ENCODE results near the gene ZNF428. TPM values are rescaled to one million over a fixed set of nuclear protein-coding genes. Genes with fewer than 3 reads are reported as not detected.
"Not testable (repeated sequence)": the region's sequence is repeated elsewhere in the genome, so short reads cannot be mapped to it uniquely, and the experiment has no call there.

The ZNF428 gene
- total and polyA plus RNA-seq, 8 donors, result 12.0 to 55.0 (median 19.4) TPM

GRCh38 chr19:43658001-43658400, 38.6 kb upstream of the ZNF428 start:
- no peak overlapping the region for H3K27ac ChIP-seq
- ATAC-seq (no peak), FAIRE-seq (no peak), DNase-seq (no peak)
- no peak overlapping the region for H3K4me3 ChIP-seq
- no peaks in the 10 kb centered on the region for H3K36me3 ChIP-seq
- H3K27me3 ChIP-seq, result no peaks in the 10 kb centered on the region
- intact Hi-C loops (cut with DNase I), result loop anchor here in 1 of 3 donors (10.0 kb wide), 1 partner anchor 213 kb away; no protein-coding TSS in a partner anchor
- no peaks in the 10 kb centered on the region for H3K9me3 ChIP-seq
- TF ChIP-seq CTCF (IDR thresholded peaks at IDR 0.05), result no peak
- no peaks in the 10 kb centered on the region for H3K4me1 ChIP-seq
- WGBS, 2 donors, result 83 to 91% methylated on average over 2 of the region's 2 CpGs

GRCh38 chr19:43656436-43656835, 37.0 kb upstream of the ZNF428 start:
- no peak for FAIRE-seq
- H3K36me3 ChIP-seq, result no peaks in the 10 kb centered on the region
- intact Hi-C loops (cut with DNase I), result loop anchor here in 1 of 3 donors (10.0 kb wide), 1 partner anchor 212 kb away; no protein-coding TSS in a partner anchor

GRCh38 chr19:43652546-43652874, 33.1 kb upstream of the ZNF428 start:
- intact Hi-C loops (cut with DNase I), result loop anchor here in 1 of 3 donors (5.0 to 10.0 kb wide), 2 partner anchors 110 to 208 kb away; no protein-coding TSS in a partner anchor
- Histone ChIP-seq H3K27me3 (no peaks in the 10 kb centered on the region), H3K4me3 (peak overlapping the region in 1 of 4 donors; percentile 29), H3K4me1 (peaks cover 0 to 7% (median 6%) of the 10 kb centered on the region in 3 donors), H3K9me3 (no peaks in the 10 kb centered on the region), H3K36me3 (no peaks in the 10 kb centered on the region), H3K27ac (no peak overlapping the region)
- FAIRE-seq, result no peak
- DNase-seq, result no peak
- ATAC-seq, result peak in 1 of 4 donors; percentile 26
- TF ChIP-seq CTCF (IDR thresholded peaks at IDR 0.05), result no peak
- WGBS, 2 donors, result 51 to 55% methylated on average over 5 of the region's 5 CpGs

More at GRCh38 chr19:43656436-43656835, 37.0 kb upstream of the ZNF428 start:
- WGBS, 2 donors, result 82 to 83% methylated on average over 2 to 6 of the region's 6 CpGs
- no peak overlapping the region for H3K4me3 ChIP-seq
- no peak for DNase-seq
- H3K9me3 ChIP-seq, result no peaks in the 10 kb centered on the region
- no peak for TF ChIP-seq CTCF (IDR thresholded peaks at IDR 0.05)
- peaks cover 0 to 4% (median 2%) of the 10 kb centered on the region in 3 donors for H3K4me1 ChIP-seq
- ATAC-seq, result no peak
- no peak overlapping the region for H3K27ac ChIP-seq
- H3K27me3 ChIP-seq, result no peaks in the 10 kb centered on the region

GRCh38 chr19:43651758-43652545, 32.5 kb upstream of the ZNF428 start:
- peaks cover 0 to 7% (median 6%) of the 10 kb centered on the region in 3 donors for H3K4me1 ChIP-seq
- no peaks in the 10 kb centered on the region for H3K9me3 ChIP-seq
- ATAC-seq (peak; percentile 91 to 98 (median 97)), FAIRE-seq (no peak), DNase-seq (peak; percentile 56 to 78 (median 70))
- WGBS, 2 donors, result 28 to 34% methylated on average over 14 of the region's 14 CpGs
- H3K36me3 ChIP-seq, result no peaks in the 10 kb centered on the region
- no peaks in the 10 kb centered on the region for H3K27me3 ChIP-seq
- H3K27ac ChIP-seq, result peak overlapping the region; percentile 6 to 55 (median 34)
- intact Hi-C loops (cut with DNase I), result loop anchor here in 1 of 3 donors (5.0 to 10.0 kb wide), 2 partner anchors 110 to 207 kb away; no protein-coding TSS in a partner anchor
- peak; percentile 62 to 71 (median 64) for TF ChIP-seq CTCF (IDR thresholded peaks at IDR 0.05)
- peak overlapping the region; percentile 9 to 52 (median 24) for H3K4me3 ChIP-seq

GRCh38 chr19:43650276-43650675, 30.8 kb upstream of the ZNF428 start:
- intact Hi-C loops (cut with DNase I), result loop anchor here in 1 of 3 donors (5.0 to 10.0 kb wide), 2 partner anchors 108 to 205 kb away; no protein-coding TSS in a partner anchor
- not testable (repeated sequence) for DNase-seq
- 96 to 97% methylated on average over 6 to 7 of the region's 7 CpGs for WGBS, 2 donors

More at GRCh38 chr19:43650276-43650675, 30.8 kb upstream of the ZNF428 start:
- H3K27ac ChIP-seq, ATAC-seq, H3K4me1 ChIP-seq, H3K4me3 ChIP-seq, FAIRE-seq, H3K27me3 ChIP-seq, H3K9me3 ChIP-seq, H3K36me3 ChIP-seq: not testable (repeated sequence)

Measured in pancreas (tissue), 10 donors.